IMR-90 (cell line): ENCODE measurements around the gene TSHZ1. TPM values are rescaled to one million over a fixed set of nuclear protein-coding genes. Genes with fewer than 3 reads are reported as not detected.

Experiments
- ATAC-seq: fragments of 200-7000 bp; cut with Tn5 transposase; 2 replicates; pipeline ENCODE4 v1.9.1; 2020; ENCODE audit warnings: low read depth, mild to moderate bottlenecking, moderate library complexity
- BruUV-seq: library from RNA; stranded (reverse); fragments of 400-500 nt; replicated peaks from 2 replicates; lab custom pipeline; 2021; lab: Mats Ljungman, UMichigan
- CTCF ChIA-PET: fragments of 300-600 bp; formaldehyde crosslinking; extraction: SDS; loops from one replicate; lab custom pipeline; 2021; ENCODE audit warnings: antibody characterized with exemption; lab: Yijun Ruan, JAX
- POLR2A ChIA-PET: fragments of 300-600 bp; sonication (Branson Sonifier 250); formaldehyde crosslinking; loops from one replicate; lab custom pipeline; 2022; ENCODE audit warnings: antibody characterized with exemption; ENCODE audit not compliant: unreplicated experiment; lab: Charles Lee
- DNase-seq: peaks from one replicate; pipeline ENCODE4 v3.0.0; 2013
- H2AFZ ChIP-seq: replicated peaks from 2 replicates; pipeline ENCODE3; 2013; ENCODE audit warnings: low read length, mild to moderate bottlenecking; ENCODE audit not compliant: poor library complexity
- H2AK5ac ChIP-seq: 2 replicates; pipeline ENCODE4 v1.6.1; 2013; ENCODE audit warnings: low read depth, low read length, inconsistent platforms
- H2AK9ac ChIP-seq: replicated peaks from 2 replicates; pipeline ENCODE3; 2013; ENCODE audit warnings: mild to moderate bottlenecking, low read depth, low read length, moderate library complexity; ENCODE audit not compliant: poor library complexity
- H2BK120ac ChIP-seq: 2 replicates; pipeline ENCODE4 v1.6.1; 2013; ENCODE audit warnings: low read depth, low read length, inconsistent platforms
- H2BK15ac ChIP-seq: 3 replicates; pipeline ENCODE4 v1.6.1; 2013; ENCODE audit warnings: low read depth, low read length, inconsistent platforms
- H2BK20ac ChIP-seq: 2 replicates; pipeline ENCODE4 v1.6.1; 2013; ENCODE audit warnings: low read depth, mild to moderate bottlenecking, inconsistent platforms, low read length, moderate library complexity
- H2BK5ac ChIP-seq: 2 replicates; pipeline ENCODE4 v1.6.1; 2013; ENCODE audit warnings: mild to moderate bottlenecking, low read depth, low read length, inconsistent platforms; ENCODE audit not compliant: poor library complexity, severe bottlenecking
- H3K14ac ChIP-seq: replicated peaks from 2 replicates; pipeline ENCODE4 v1.6.1; 2013; ENCODE audit warnings: low read depth, low read length, inconsistent platforms
- H3K18ac ChIP-seq: 2 replicates; pipeline ENCODE4 v1.6.1; 2013; ENCODE audit warnings: low read depth, low read length, control low read depth
- H3K23ac ChIP-seq: 2 replicates; pipeline ENCODE4 v1.6.1; 2013; ENCODE audit warnings: low read depth, low read length, inconsistent platforms
- H3K27ac ChIP-seq: 2 replicates; pipeline ENCODE4 v1.5.1; 2013; ENCODE audit warnings: mild to moderate bottlenecking, control low read depth, low read length; ENCODE audit not compliant: insufficient read depth
- H3K27me3 ChIP-seq: 2 replicates; pipeline ENCODE4 v1.6.1; 2013; ENCODE audit warnings: low read length; ENCODE audit not compliant: control insufficient read depth, insufficient read depth
- H3K36me3 ChIP-seq: 2 replicates; pipeline ENCODE4 v1.6.1; 2013; ENCODE audit warnings: low read length, mixed read lengths; ENCODE audit not compliant: control insufficient read depth, insufficient read depth
- H3K4ac ChIP-seq: 2 replicates; pipeline ENCODE4 v1.6.1; 2013; ENCODE audit warnings: low read depth, low read length, inconsistent platforms
- H3K4me1 ChIP-seq: 2 replicates; pipeline ENCODE4 v1.6.1; 2013; ENCODE audit warnings: low read length, mixed read lengths; ENCODE audit not compliant: control insufficient read depth, insufficient read depth
- H3K4me2 ChIP-seq: 2 replicates; pipeline ENCODE4 v1.6.1; 2013; ENCODE audit warnings: low read depth, mild to moderate bottlenecking, control low read depth, low read length, moderate library complexity
- H3K4me3 ChIP-seq: 2 replicates; pipeline ENCODE4 v1.5.1; 2013; ENCODE audit warnings: low read depth, mild to moderate bottlenecking, control low read depth, low read length, moderate library complexity; ENCODE audit not compliant: insufficient read depth
- H3K56ac ChIP-seq: 2 replicates; pipeline ENCODE4 v1.6.1; 2013; ENCODE audit warnings: low read length, inconsistent platforms; ENCODE audit not compliant: insufficient read depth; ENCODE audit errors: extremely low read depth
- H3K79me1 ChIP-seq, 2 experiments: 2 replicates each; pipeline ENCODE4 v1.6.1; 2013; ENCODE audit warnings: low read length in 2 of 2, inconsistent platforms in 1 of 2, low read depth in 1 of 2
- H3K9ac ChIP-seq: 2 replicates; pipeline ENCODE4 v1.6.1; 2013; ENCODE audit warnings: low read depth, low read length, control low read depth
- H3K9me1 ChIP-seq: 2 replicates; pipeline ENCODE4 v1.6.1; 2013; ENCODE audit warnings: low read length, inconsistent platforms; ENCODE audit not compliant: insufficient read depth
- H3K9me3 ChIP-seq: 2 replicates; pipeline ENCODE4 v1.6.1; 2013; ENCODE audit warnings: low read length; ENCODE audit not compliant: control insufficient read depth, insufficient read depth
- H4K20me1 ChIP-seq: 2 replicates; pipeline ENCODE4 v1.6.1; 2013; ENCODE audit warnings: low read length, inconsistent platforms; ENCODE audit not compliant: insufficient read depth
- H4K5ac ChIP-seq: 2 replicates; pipeline ENCODE4 v1.6.1; 2013; ENCODE audit warnings: mild to moderate bottlenecking, low read depth, low read length, control low read depth
- H4K8ac ChIP-seq, 2 experiments: 2 replicates each; pipeline ENCODE4 v1.6.1; 2013; ENCODE audit warnings: low read depth in 2 of 2, low read length in 2 of 2, control low read depth in 1 of 2, inconsistent platforms in 1 of 2
- H4K91ac ChIP-seq: 2 replicates; pipeline ENCODE4 v1.6.1; 2013; ENCODE audit warnings: low read depth, low read length, inconsistent platforms; ENCODE audit not compliant: insufficient read depth
- CHD1 ChIP-seq: IDR thresholded peaks from 2 replicates; pipeline ENCODE4 v1.6.1; 2012; ENCODE audit warnings: low read depth, low read length, improper control_type of control experiment
- CTCF ChIP-seq: conservative IDR thresholded peaks from 2 replicates; pipeline ENCODE4 v1.5.1; 2012; ENCODE audit warnings: mild to moderate bottlenecking, low read depth, low read length, improper control_type of control experiment
- FOS ChIP-seq: fragments of 150-350 bp; IDR thresholded peaks from 2 replicates; pipeline ENCODE4 v1.6.1; 2016; ENCODE audit warnings: low read depth, low read length
- MXI1 ChIP-seq: IDR thresholded peaks from 2 replicates; pipeline ENCODE4 v1.6.1; 2012; ENCODE audit warnings: low read depth, mild to moderate bottlenecking, low read length, moderate library complexity, borderline replicate concordance
- NFE2L2 ChIP-seq: fragments of 150-350 bp; IDR thresholded peaks from 2 replicates; pipeline ENCODE4 v1.6.1; 2016; ENCODE audit warnings: low read depth, mild to moderate bottlenecking, low read length
- POLR2A ChIP-seq: IDR thresholded peaks from 2 replicates; pipeline ENCODE4 v1.6.1; 2012; ENCODE audit warnings: mild to moderate bottlenecking, low read depth, low read length
- RAD21 ChIP-seq: IDR thresholded peaks from 2 replicates; pipeline ENCODE4 v1.6.1; 2012; ENCODE audit warnings: low read length, improper control_type of control experiment
- RCOR1 ChIP-seq: IDR thresholded peaks from 2 replicates; pipeline ENCODE4 v1.6.1; 2012; ENCODE audit warnings: mild to moderate bottlenecking, low read length, improper control_type of control experiment; ENCODE audit not compliant: insufficient replicate concordance
- SMC3 ChIP-seq: fragments of 150-350 bp; IDR thresholded peaks from 2 replicates; pipeline ENCODE4 v1.6.1; 2016; ENCODE audit warnings: low read depth, mild to moderate bottlenecking, antibody characterized with exemption, low read length, moderate library complexity
- USF2 ChIP-seq: fragments of 150-350 bp; IDR thresholded peaks from 2 replicates; pipeline ENCODE4 v1.6.1; 2017; ENCODE audit warnings: mild to moderate bottlenecking, antibody characterized with exemption, low read length, low read depth
- WGBS, 2 experiments: methylation state at CpG; one replicate each; pipeline versions ENCODE4 v1.1.5 to v1.1.7; 2013; ENCODE audit warnings: missing lambda C conversion rate in 2 of 2; ENCODE audit not compliant: insufficient read length in 1 of 2; ENCODE audit errors: extremely low coverage in 2 of 2; 5-methylcytosine and 5-hydroxymethylcytosine counted together
- dilution Hi-C: fragments of 300-500 bp; cut with HindIII; formaldehyde crosslinking; loops from one replicate; pipeline ENCODE4 v1.14.3; 2018; ENCODE audit warnings: low sequenced_read_pairs; ENCODE audit not compliant: unreplicated experiment
- in situ Hi-C: fragments of 300-500 bp; cut with MboI; formaldehyde crosslinking; loops from 3 replicates; pipeline ENCODE4 v1.14.3; 2019; ENCODE audit warnings: low sequenced_read_pairs, inconsistent platforms, mixed read lengths
- intact Hi-C: fragments of 100-400 bp; cut with micrococcal nuclease; formaldehyde crosslinking; loops from 2 replicates; pipeline ENCODE4 v1.10.0; 2022
- polyA plus RNA-seq, 3 experiments: library from polyadenylated mRNA; depleted of rRNA; stranded (reverse); fragments of >200 nt; gene quantifications; 2 replicates each; pipeline ENCODE4 v1.2.3, GENCODE V29; 2012; ENCODE audit warnings: low replicate concordance in 1 of 3
- total RNA-seq: library from RNA; depleted of rRNA; stranded (reverse); fragments of >200 nt; gene quantifications from 2 replicates; pipeline ENCODE4 v1.2.3, GENCODE V29; 2012

The TSHZ1 gene
- total and polyA plus RNA-seq, 2 of the 4 experiments (the other 2 are of a cell fraction) = 7.1 to 10.0 TPM

- POLR2A ChIA-PET = no interaction called here
- in situ Hi-C loops = no loop called here
- no peak for DNase-seq
- H3K4ac ChIP-seq = no peak overlapping the region
- no peak overlapping the region for H3K18ac ChIP-seq
- H2BK5ac ChIP-seq = no peak overlapping the region
- intact Hi-C loops = no loop called here
- no peak for ATAC-seq
- no peak overlapping the region for H3K4me3 ChIP-seq
- no peaks in the 10 kb centered on the region for H3K27me3 ChIP-seq
- H3K9ac ChIP-seq = no peak overlapping the region
- H2BK20ac ChIP-seq = no peak overlapping the region
- CTCF ChIA-PET = no interaction called here
- dilution Hi-C loops = no loop called here
- H2BK120ac ChIP-seq = no peak overlapping the region
- H3K4me2 ChIP-seq = no peak overlapping the region
- no TSS peak for BruUV-seq
- no peak overlapping the region for H3K27ac ChIP-seq
- no peak overlapping the region for H2AK9ac ChIP-seq
- no peaks in the 10 kb centered on the region for H3K9me1 ChIP-seq
- no peaks in the 10 kb centered on the region for H3K36me3 ChIP-seq
- H4K91ac ChIP-seq = no peak overlapping the region
- 70% methylated on average over 2 of the region's 8 CpGs; no CpG with 5 or more reads in 1 of the 2 experiments for WGBS, 2 experiments
- no peak overlapping the region for H2AK5ac ChIP-seq
- no peak overlapping the region for H3K23ac ChIP-seq
- no peak overlapping the region for H4K8ac ChIP-seq
- H3K56ac ChIP-seq = no peak overlapping the region
- H4K20me1 ChIP-seq = no peaks in the 10 kb centered on the region
- no peak overlapping the region for H4K5ac ChIP-seq
- no peaks in the 10 kb centered on the region for H3K4me1 ChIP-seq
- H2BK15ac ChIP-seq = no peak overlapping the region
- no peak overlapping the region for H3K14ac ChIP-seq
- no peak for TF ChIP-seq MXI1
- TF ChIP-seq SMC3 = no peak
- TF ChIP-seq FOS = no peak
- no peak for TF ChIP-seq RAD21
- TF ChIP-seq POLR2A = no peak
- no peak for TF ChIP-seq RCOR1
- TF ChIP-seq CTCF = no peak
- TF ChIP-seq NFE2L2 = no peak
- TF ChIP-seq USF2 = no peak
- TF ChIP-seq CHD1 = no peak
- no peaks in the 10 kb centered on the region for H3K9me3 ChIP-seq
- no peaks in the 10 kb centered on the region for H3K79me1 ChIP-seq
- no peak overlapping the region for H2AFZ ChIP-seq
Observed at GRCh38 chr18:75323821-75324585, 113.4 kb downstream of the TSHZ1 start.
